Keratinocyte (primary cell): ENCODE data around the gene FAM90A26.
"Not testable (repeated sequence)": the region's sequence is repeated elsewhere in the genome, so short reads cannot be mapped to it uniquely, and the experiment has no call there.

ENCODE experiments used
- EZH2 ChIP-seq: IDR thresholded peaks from one replicate; pipeline ENCODE4 v1.6.1; 2012; ENCODE audit warnings: inconsistent platforms, mild to moderate bottlenecking, low read length, moderate library complexity
- TF ChIP-seq, protein P1 (sequence below), 3 experiments: IDR thresholded peaks in 1 of 3; conservative IDR thresholded peaks in 1 of 3; optimal IDR thresholded peaks in 1 of 3; 2 replicates in 2 of 3; 3 replicates in 1 of 3; pipeline versions ENCODE3 to v1.5.1; 2011; ENCODE audit warnings: low read length in 3 of 3, mild to moderate bottlenecking in 3 of 3, moderate library complexity in 2 of 3, control low read depth in 1 of 3, inconsistent platforms in 1 of 3; ENCODE audit not compliant: insufficient read depth in 2 of 3; ENCODE audit errors: extremely low read depth in 1 of 3

GRCh38 chr4:9131420-9131819, 38.8 kb upstream of the FAM90A26 start:
- TF ChIP-seq, protein P1, sequence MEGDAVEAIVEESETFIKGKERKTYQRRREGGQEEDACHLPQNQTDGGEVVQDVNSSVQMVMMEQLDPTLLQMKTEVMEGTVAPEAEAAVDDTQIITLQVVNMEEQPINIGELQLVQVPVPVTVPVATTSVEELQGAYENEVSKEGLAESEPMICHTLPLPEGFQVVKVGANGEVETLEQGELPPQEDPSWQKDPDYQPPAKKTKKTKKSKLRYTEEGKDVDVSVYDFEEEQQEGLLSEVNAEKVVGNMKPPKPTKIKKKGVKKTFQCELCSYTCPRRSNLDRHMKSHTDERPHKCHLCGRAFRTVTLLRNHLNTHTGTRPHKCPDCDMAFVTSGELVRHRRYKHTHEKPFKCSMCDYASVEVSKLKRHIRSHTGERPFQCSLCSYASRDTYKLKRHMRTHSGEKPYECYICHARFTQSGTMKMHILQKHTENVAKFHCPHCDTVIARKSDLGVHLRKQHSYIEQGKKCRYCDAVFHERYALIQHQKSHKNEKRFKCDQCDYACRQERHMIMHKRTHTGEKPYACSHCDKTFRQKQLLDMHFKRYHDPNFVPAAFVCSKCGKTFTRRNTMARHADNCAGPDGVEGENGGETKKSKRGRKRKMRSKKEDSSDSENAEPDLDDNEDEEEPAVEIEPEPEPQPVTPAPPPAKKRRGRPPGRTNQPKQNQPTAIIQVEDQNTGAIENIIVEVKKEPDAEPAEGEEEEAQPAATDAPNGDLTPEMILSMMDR (optimal IDR thresholded peaks at IDR 0.05 in 1 of 3, IDR thresholded peaks at IDR 0.05 in 1 of 3, conservative IDR thresholded peaks at IDR 0.05 in 1 of 3; ENCODE audit: extremely low read depth in 1 of 3, insufficient read depth in 2 of 3, low read length in 3 of 3) = not testable (repeated sequence)
- TF ChIP-seq EZH2 = not testable (repeated sequence)
